HG03565 (cell line): Measurements from ENCODE around the gene CARTPT.

Experiments used
- ATAC-seq: cut with Tn5 transposase; IDR thresholded peaks from one replicate; pipeline ENCODE4 v1.9.1; 2021; ENCODE audit warnings: mild to moderate bottlenecking, moderate library complexity; ENCODE audit not compliant: unreplicated experiment

Gene CARTPT

GRCh38 chr5:71734141-71734540 is 15.1 kb downstream of the CARTPT start:
- ATAC-seq = no peak

DNA sequence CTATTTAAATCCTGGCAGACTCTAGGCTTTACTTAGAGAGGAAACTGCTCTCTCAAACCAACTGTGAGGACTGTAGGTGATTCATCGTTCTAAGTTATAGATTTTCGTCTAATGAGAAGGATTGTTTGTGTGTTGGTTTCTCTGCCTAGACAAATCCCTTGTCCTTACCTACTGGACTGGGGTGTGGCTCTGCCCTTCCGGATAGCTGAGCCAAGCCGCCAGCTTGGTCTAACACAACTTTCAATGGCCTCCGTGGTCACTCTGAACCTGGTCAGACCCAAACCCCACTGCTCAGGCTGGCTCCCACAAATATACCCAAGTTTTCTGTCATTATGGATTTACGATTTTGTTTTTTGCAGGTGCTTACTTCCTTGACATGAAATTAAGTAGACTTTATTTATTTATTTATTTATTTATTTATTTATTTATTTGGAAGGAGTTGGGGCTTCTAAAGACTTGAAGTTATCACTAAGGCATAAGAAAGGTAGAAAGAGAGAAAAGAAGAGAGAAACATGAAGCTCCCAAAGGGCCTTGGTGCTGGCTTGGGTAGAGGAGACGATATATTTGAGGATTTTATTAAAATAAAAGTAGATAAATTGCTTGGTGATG is 19.0 kb downstream of the CARTPT start:
- no peak for ATAC-seq

DNA sequence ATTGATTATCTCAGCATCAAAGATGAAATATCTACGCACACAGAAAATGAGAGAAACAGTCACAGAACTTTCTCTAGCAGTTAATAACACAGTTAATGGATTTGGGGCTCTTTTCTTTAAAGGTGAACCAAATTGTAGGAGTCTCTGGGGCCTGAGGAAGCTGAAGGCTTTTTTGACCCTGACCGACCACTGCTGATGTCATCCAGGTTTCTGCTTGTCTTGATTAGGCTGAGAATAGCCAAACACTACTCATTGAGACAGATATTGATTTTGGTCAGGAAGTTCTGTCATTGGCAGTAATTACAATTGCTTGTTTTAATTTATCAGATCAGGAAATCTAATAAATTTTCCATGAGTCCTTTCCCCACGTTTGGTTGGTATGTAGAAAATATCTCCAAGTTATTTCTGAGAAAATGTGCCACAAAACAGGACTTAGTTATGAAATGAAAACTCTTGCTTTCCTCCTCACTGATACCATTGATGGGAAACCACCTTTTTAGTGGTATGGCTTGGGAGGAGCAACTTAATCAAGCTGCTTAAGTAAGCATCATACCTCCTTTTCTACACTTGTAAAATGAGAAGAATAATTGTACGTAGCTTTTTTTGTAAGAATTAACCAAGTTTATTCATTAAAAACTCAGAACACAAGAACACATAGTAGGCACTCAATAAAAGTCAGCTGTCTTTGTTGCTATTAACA is 19.7 kb downstream of the CARTPT start:
- no peak for ATAC-seq

- peak; percentile 97 for ATAC-seq
Observed at GRCh38 chr5:71740015-71740753, 21.1 kb downstream of the CARTPT start.

DNA sequence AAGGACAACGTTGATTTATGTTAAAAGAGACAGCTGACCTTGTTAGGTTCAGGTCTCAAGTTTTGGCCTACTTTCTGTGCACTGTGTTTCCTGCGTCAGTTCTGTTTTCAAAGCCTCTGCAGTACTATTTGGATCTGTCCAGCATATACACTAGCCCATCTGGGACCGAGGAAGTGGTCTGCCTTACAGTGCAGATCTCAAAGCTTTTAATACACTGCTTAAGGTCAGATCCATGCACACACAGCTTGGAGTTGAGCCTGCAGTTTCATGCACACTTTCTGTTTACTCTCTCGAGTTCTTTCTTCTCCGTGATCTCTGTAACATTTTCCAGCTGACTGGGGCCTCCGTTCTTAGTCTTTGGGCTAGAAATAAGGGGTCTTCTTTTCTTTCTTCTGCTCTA is 24.1 kb downstream of the CARTPT start:
- no peak for ATAC-seq

GRCh38 chr5:71744009-71744790 is 25.1 kb downstream of the CARTPT start:
- no peak for ATAC-seq

DNA sequence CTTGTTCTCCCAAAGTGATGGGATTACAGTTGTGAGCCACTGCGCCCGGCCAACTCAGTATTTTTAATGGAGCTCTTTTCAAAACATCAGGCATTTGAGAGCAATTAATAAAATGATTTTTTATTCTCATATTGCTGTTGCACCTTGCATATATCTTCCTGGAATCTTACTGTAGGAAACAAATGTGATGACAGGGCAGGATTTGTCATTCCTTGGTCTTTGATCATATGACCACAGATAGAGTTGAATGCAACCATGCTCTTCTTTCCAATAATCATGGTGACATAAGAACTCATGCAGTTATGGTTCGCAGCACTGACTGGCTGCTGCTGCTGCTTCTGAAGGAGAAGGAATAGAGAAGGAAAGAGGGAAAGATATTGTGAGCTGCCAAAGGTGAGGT is 28.1 kb downstream of the CARTPT start:
- no peak for ATAC-seq

DNA sequence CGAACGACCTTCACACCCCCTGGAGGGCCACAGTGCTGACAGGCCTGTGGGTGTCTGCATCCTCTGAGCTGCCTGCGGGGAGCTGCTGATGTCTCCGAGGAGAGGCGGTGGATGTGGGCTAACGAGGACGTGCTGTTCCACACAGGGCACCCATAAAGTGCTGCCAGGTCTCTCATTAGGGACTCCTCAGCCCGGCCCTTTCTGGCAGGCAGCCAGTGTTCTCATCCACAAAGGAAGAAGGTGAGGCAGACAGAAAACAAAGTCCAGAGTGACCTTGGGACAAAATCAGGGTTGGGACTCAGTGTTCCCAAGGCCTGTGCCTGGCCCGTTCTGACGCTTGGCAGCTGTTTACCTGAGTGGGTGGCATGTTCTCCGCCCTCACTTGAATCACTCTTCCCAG is 29.3 kb downstream of the CARTPT start:
- ATAC-seq = no peak

- no peak for ATAC-seq
Observed at GRCh38 chr5:71751422-71751821, 32.3 kb downstream of the CARTPT start.

DNA sequence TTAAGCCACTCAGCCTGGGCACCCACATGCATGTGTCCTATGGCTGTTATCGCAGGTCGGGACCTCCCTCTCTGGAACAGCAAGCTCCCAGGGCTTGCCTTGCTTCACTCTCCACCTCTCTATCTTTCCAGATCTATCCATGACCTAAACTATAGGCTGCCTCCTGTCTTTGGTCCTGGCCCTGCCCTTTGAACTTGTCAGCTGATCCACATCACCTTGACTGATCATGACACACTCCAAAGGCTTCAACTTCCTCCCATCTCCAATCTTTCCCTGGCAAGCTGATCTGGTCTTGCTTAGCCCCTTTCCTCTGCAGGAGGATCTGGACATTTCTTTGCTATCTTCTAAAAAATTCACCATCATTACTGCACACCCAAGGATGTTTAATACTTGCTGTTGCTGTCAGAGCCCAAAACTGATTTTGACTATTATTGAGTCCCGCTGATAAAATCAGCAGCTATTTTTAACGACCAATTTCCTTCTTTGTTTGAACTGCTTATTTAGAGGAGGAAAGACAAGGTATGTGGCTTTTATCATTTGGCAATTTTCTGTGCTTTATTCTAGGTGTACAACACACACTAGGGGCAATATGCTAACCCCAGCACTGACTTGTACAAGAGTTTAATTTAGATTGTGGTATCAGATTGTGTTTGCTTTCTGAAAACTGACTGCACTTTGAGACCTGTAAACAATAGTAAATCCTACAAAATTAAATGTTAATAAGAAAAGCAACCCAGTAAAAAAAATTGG is 33.5 kb downstream of the CARTPT start:
- ATAC-seq = no peak

GRCh38 chr5:71757590-71758543 is 38.8 kb downstream of the CARTPT start:
- ATAC-seq = peak; percentile 70

GRCh38 chr5:71762826-71763225 is 43.8 kb downstream of the CARTPT start:
- no peak for ATAC-seq

DNA sequence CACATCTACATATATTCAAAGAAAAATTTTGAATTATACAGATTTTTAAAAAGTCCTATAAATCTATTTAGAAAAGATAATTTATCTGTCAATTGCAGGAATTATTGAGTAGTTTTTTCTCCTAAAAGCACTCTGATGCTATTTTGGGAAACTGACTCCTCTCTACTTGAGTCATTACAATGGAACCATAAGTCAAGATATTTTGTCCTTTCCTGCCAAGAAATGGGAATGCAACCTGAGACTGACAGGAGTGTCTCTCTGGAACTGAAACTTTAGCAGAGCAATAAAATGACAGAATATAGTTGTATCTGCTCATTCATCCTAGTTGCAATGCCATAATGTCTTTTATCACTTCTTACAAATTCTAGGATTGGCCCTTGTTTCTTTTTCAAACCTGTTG is 48.6 kb downstream of the CARTPT start:
- ATAC-seq = no peak

DNA sequence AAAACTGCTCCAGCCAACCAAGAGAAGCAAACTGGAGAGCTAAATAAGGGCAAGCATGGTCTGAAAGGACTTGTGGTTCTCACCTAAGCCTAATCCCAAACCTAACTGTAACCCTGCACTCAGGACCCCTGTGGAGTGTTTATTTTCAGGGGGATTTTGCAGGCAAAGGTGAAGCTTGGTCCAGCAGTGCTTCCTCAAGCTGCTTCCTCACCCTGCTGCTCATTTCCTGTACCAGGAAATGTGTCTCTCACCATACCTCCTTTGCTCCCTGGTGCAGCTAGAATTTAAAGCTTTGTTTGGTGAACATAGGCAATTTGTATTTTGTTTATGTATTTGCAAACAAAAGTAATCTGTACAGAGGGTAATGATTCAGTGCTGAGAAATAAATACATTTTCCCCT is 50.2 kb downstream of the CARTPT start:
- no peak for ATAC-seq

DNA sequence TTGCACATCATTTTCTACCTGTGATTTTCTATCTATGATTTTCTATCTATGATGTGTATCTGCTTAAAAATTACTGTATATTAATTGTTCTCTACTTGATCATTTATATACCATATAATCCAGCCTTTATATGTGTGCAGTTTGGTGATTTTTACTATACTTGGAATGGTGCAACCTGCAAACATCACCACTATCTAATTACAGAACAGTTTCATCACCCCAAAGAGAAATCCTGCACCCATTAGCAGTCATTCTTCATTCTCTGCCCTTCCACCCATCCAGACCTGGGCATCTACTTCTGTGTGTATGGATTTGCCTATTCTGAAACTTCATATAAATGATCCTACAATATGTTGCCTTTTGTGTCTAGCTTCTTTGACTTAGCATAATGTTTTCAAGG is 51.3 kb downstream of the CARTPT start:
- no peak for ATAC-seq
